Measurements from ENCODE around the gene ZNRF2. TPM values are rescaled to one million over a fixed set of nuclear protein-coding genes. Genes with fewer than 3 reads are reported as not detected.

The ZNRF2 gene
- polyA plus RNA-seq, 1 donor (not counting 4 experiments of a cell fraction or from before 2014, with no cell fraction given), result 7.0 TPM

DNA sequence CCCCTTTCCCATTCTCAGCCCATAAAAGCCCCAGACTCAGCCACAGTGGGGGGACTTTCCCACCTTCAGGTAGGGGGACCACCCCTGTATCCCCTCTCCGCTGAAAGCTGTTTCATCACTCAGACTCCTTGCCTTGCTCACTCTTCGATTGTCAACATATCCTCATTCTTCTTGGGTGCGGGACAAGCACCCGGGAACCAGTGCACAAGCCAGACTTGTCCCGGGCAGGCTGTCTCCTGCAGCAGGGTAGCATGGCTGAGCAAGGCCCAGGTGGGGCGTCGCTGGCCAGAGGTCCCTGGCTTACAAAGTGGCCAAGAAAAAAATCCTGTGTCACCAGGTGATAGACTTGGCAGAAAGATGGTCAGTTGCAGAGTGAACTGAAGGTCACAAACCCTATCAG is 129.5 kb downstream of the ZNRF2 start:
- H2AFZ ChIP-seq (ENCODE audit: control insufficient read depth, low read length), result no peak overlapping the region
- no peaks in the 10 kb centered on the region for H3K4me1 ChIP-seq (ENCODE audit: control insufficient read depth, extremely low read depth, insufficient read depth, low read length)
- H3K27ac ChIP-seq (ENCODE audit: control insufficient read depth, insufficient read depth, low read length), result no peak overlapping the region
- TF ChIP-seq EZH2 (IDR thresholded peaks at IDR 0.05; ENCODE audit: low read length), result no peak
- TF ChIP-seq, protein P1, sequence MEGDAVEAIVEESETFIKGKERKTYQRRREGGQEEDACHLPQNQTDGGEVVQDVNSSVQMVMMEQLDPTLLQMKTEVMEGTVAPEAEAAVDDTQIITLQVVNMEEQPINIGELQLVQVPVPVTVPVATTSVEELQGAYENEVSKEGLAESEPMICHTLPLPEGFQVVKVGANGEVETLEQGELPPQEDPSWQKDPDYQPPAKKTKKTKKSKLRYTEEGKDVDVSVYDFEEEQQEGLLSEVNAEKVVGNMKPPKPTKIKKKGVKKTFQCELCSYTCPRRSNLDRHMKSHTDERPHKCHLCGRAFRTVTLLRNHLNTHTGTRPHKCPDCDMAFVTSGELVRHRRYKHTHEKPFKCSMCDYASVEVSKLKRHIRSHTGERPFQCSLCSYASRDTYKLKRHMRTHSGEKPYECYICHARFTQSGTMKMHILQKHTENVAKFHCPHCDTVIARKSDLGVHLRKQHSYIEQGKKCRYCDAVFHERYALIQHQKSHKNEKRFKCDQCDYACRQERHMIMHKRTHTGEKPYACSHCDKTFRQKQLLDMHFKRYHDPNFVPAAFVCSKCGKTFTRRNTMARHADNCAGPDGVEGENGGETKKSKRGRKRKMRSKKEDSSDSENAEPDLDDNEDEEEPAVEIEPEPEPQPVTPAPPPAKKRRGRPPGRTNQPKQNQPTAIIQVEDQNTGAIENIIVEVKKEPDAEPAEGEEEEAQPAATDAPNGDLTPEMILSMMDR (optimal IDR thresholded peaks at IDR 0.05 in 1 of 3, IDR thresholded peaks at IDR 0.05 in 1 of 3, conservative IDR thresholded peaks at IDR 0.05 in 1 of 3; ENCODE audit: extremely low read depth in 1 of 3, insufficient read depth in 2 of 3, low read length in 3 of 3), result no peak
- no peaks in the 10 kb centered on the region for H3K9me1 ChIP-seq (ENCODE audit: control insufficient read depth, extremely low read depth, insufficient read depth, low read length)
- no peaks in the 10 kb centered on the region for H3K27me3 ChIP-seq (ENCODE audit: control insufficient read depth, extremely low read depth, insufficient read depth, low read length)
- no peak overlapping the region for H3K9ac ChIP-seq (ENCODE audit: control insufficient read depth, extremely low read depth, insufficient read depth, low read length)
- H3K79me2 ChIP-seq (ENCODE audit: control insufficient read depth, insufficient read depth, low read length), result no peaks in the 10 kb centered on the region
- no peak overlapping the region for H3K4me3 ChIP-seq (ENCODE audit: control insufficient read depth in 2 of 3, extremely low read depth in 1 of 3, insufficient read depth in 2 of 3, low read depth in 1 of 3, low read length in 3 of 3)
- no peaks in the 10 kb centered on the region for H3K36me3 ChIP-seq (ENCODE audit: control insufficient read depth in 2 of 2, extremely low read depth in 1 of 2, insufficient read depth in 2 of 2, low read length in 2 of 2)
- no peaks in the 10 kb centered on the region for H3K9me3 ChIP-seq (ENCODE audit: control insufficient read depth, low read depth, low read length)
- DNase-seq (ENCODE audit: low read depth, low spot score) (no peak), FAIRE-seq (no peak)
- H3K4me2 ChIP-seq (ENCODE audit: control insufficient read depth, extremely low read depth, insufficient read depth, low read depth, low read length), result no peak overlapping the region
- no peaks in the 10 kb centered on the region for H4K20me1 ChIP-seq (ENCODE audit: control insufficient read depth, extremely low read depth, insufficient read depth, low read length)
- dilution Hi-C loops (cut with MboI; ENCODE audit: extremely low pct_ligation_motif_present, low sequenced_read_pairs), result no loop called here

Small RNA genes lying within 50 kb of the gene (small RNA-seq; reads per million reads assigned to genes)
- 0 reads per million in 3 experiments for gene MIR550A1 (ENCODE audit: insufficient read length in 3 of 3, low read depth in 3 of 3, low replicate concordance in 1 of 3)

Other genes with a start within 250 kb of the ZNRF2 start
- 5.9 to 10.9 TPM (median 10.8 TPM) in 3 replicates for gene MTURN, start 149.6 kb upstream of the ZNRF2 start, polyA plus RNA-seq
- 3.4 to 4.3 TPM (median 3.9 TPM) in 3 replicates for gene NOD1, start 194.2 kb downstream of the ZNRF2 start, polyA plus RNA-seq
- gene GGCT, start 220.2 kb downstream of the ZNRF2 start, polyA plus RNA-seq, result 28.2 to 59.8 TPM (median 44.5 TPM) in 3 replicates